K562 (cell line): ENCODE data around the gene CRYAB. TPM values are rescaled to one million over a fixed set of nuclear protein-coding genes. Genes with fewer than 3 reads are reported as not detected.

Experiments used
- DACH1 ChIP-seq: fragments of 450-650 bp; IDR thresholded peaks from 2 replicates; pipeline ENCODE4 v1.6.1; 2018; ENCODE audit not compliant: partially characterized antibody
- FOS ChIP-seq: IDR thresholded peaks from 3 replicates; pipeline ENCODE4 v1.6.1; 2011; ENCODE audit not compliant: insufficient read length; ENCODE audit errors: extremely low read depth
- FOXJ2 ChIP-seq: fragments of 200-800 bp; sonication (Bioruptor generic); IDR thresholded peaks from 2 replicates; pipeline ENCODE4 v1.6.1; 2016; ENCODE audit warnings: missing genetic modification characterization, missing compliant biosample characterization
- HNRNPL ChIP-seq: fragments of 200-400 bp; formaldehyde crosslinking; IDR thresholded peaks from 2 replicates; pipeline ENCODE4 v1.6.1; 2017; ENCODE audit warnings: low read depth, mild to moderate bottlenecking, low read length
- KAT7 ChIP-seq: sonication (generic); formaldehyde crosslinking; IDR thresholded peaks from 2 replicates; pipeline ENCODE4 v1.8.0; 2022; ENCODE audit warnings: missing genetic modification reagents, mild to moderate bottlenecking, borderline replicate concordance
- NFIX ChIP-seq: fragments of 250-450 bp; sonication (Bioruptor Pico); IDR thresholded peaks from 2 replicates; pipeline ENCODE4 v1.4.0; 2020; ENCODE audit warnings: low read depth, mild to moderate bottlenecking, moderate library complexity
- POU5F1 ChIP-seq: fragments of 150-350 bp; IDR thresholded peaks from 2 replicates; pipeline ENCODE4 v1.6.1; 2014; ENCODE audit warnings: borderline replicate concordance, low read length, low read depth, mild to moderate bottlenecking; ENCODE audit not compliant: partially characterized antibody
- RBBP5 ChIP-seq: fragments of 200-600 bp; sonication (generic); IDR thresholded peaks from 2 replicates; pipeline ENCODE4 v1.6.1; 2012; ENCODE audit warnings: borderline replicate concordance, mild to moderate bottlenecking, low read length, control low read depth, inconsistent platforms; ENCODE audit not compliant: insufficient read depth, poor library complexity, severe bottlenecking
- REST ChIP-seq, 2 experiments: fragments of 450-650 bp; formaldehyde crosslinking in 1 of 2; IDR thresholded peaks; 2 replicates each; pipeline versions ENCODE4 v1.4.0 to v1.6.1; 2014 to 2020; ENCODE audit warnings: mild to moderate bottlenecking in 2 of 2, borderline replicate concordance in 1 of 2, low read depth in 1 of 2
- RHOXF2B ChIP-seq: fragments of 250-450 bp; sonication (Bioruptor Pico); conservative IDR thresholded peaks from 2 replicates; pipeline ENCODE4 v1.5.1; 2021
- RUNX1 ChIP-seq: sonication (generic); IDR thresholded peaks from 2 replicates; pipeline ENCODE4 v1.6.1; 2016; ENCODE audit warnings: antibody characterized with exemption, low read depth
- SNRNP70 ChIP-seq: fragments of 200-400 bp; formaldehyde crosslinking; optimal IDR thresholded peaks from 2 replicates; pipeline ENCODE3; 2017; ENCODE audit warnings: low read depth, low read length
- THAP12 ChIP-seq: fragments of 250-450 bp; sonication (Bioruptor Pico); IDR thresholded peaks from 2 replicates; pipeline ENCODE4 v1.9.0; 2021; ENCODE audit warnings: mild to moderate bottlenecking, inconsistent platforms
- THRA ChIP-seq: fragments of 450-650 bp; IDR thresholded peaks from 2 replicates; pipeline ENCODE4 v1.6.1; 2017; ENCODE audit warnings: mild to moderate bottlenecking, moderate library complexity
- ZZZ3 ChIP-seq: fragments of 450-650 bp; IDR thresholded peaks from 2 replicates; pipeline ENCODE4 v1.6.1; 2016; ENCODE audit warnings: antibody characterized with exemption, mild to moderate bottlenecking, moderate library complexity
- polyA plus RNA-seq, 8 experiments: library from polyadenylated mRNA; depleted of rRNA in 4 of 8; stranded (reverse) in 5 of 8; unstranded in 3 of 8; fragments of >200 nt; fragmentation: Nextera tagmentation in 2 of 8; fragmentation: Illumina TruSeq in 1 of 8; extraction: Ambion mirVana in 2 of 8; extraction: Trizol in 1 of 8; gene quantifications; 2 replicates each; pipeline versions ENCODE4 v1.2.1 to v1.2.3, GENCODE V29; 2011 to 2014; ENCODE audit warnings: inconsistent platforms in 1 of 8, missing spikeins in 1 of 8
- total RNA-seq, 7 experiments: library from RNA; depleted of rRNA in 6 of 7; stranded (reverse); fragments of >200 nt in 6 of 7; fragmentation: Illumina TruSeq in 2 of 7; extraction: Trizol in 2 of 7; gene quantifications; 2 replicates each; pipeline versions ENCODE4 v1.2.1 to v1.2.3, GENCODE V29; 2011 to 2021; ENCODE audit warnings: low replicate concordance in 1 of 7

The CRYAB gene
- total and polyA plus RNA-seq, 9 of the 15 experiments (the other 6 are each of a cell fraction or from before 2014, with no cell fraction given) = 0.83 to 7.5 (median 3.6) TPM

GRCh38 chr11:111878849-111879636 is 32.5 kb downstream of the CRYAB start, which contains the start of the genes CFAP68 and FDXACB1 (continued):
- TF ChIP-seq FOXJ2 (0 out of 2 replicates have a peak, but pooled peaks have one; percentile 42), POU5F1 (peak; percentile 25), THAP12 (no peak), THRA (no peak), RUNX1 (no peak), DACH1 (no peak), RHOXF2B (CRISPR knock-in tag) (no peak), SNRNP70 (no peak), RBBP5 (peak; percentile 58), ZZZ3 (peak; percentile 51; the same call in 1 of the 2 replicates), REST (IDR thresholded peaks at IDR 0.05; ENCODE audit: borderline replicate concordance) (peak; percentile 88), REST (CRISPR knock-in tag; IDR thresholded peaks at IDR 0.05; ENCODE audit: low read depth) (0 out of 2 replicates have a peak, but pooled peaks have one; percentile 52), FOS (no peak), HNRNPL (no peak), KAT7 (CRISPR knock-in tag) (peak; percentile 81; the same call in 1 of the 2 replicates), NFIX (CRISPR knock-in tag) (no peak)
